GM13976 (cell line): ENCODE results near the gene USP22.

Experiments used
- DNase-seq: peaks from one replicate; pipeline ENCODE4 v3.0.0; 2012; ENCODE audit warnings: low spot score
- CTCF ChIP-seq: IDR thresholded peaks from 2 replicates; pipeline ENCODE4 v1.5.1; 2012; ENCODE audit warnings: borderline replicate concordance, mild to moderate bottlenecking; ENCODE audit not compliant: insufficient read depth; ENCODE audit errors: extremely low read depth, missing control alignments, control extremely low read depth
- in situ Hi-C: fragments of 300-500 bp; cut with MboI; formaldehyde crosslinking; loops from one replicate; pipeline ENCODE4 v1.12.0; 2022; ENCODE audit warnings: low sequenced_read_pairs, mixed read lengths, inconsistent platforms; ENCODE audit not compliant: unreplicated experiment

USP22 gene

GRCh38 chr17:21021208-21021803 is 21.5 kb downstream of the USP22 start:
- no peak for DNase-seq
- TF ChIP-seq CTCF: no peak
- in situ Hi-C loops: no loop called here

- in situ Hi-C loops: no loop called here
- TF ChIP-seq CTCF: no peak
- no peak for DNase-seq
These were observed 22.2 kb downstream of the USP22 start for GRCh38 chr17:21020622-21021021.

- no peak for DNase-seq
- TF ChIP-seq CTCF: peak; percentile 22
- in situ Hi-C loops: no loop called here
These were observed 22.7 kb downstream of the USP22 start for GRCh38 chr17:21019976-21020586.

GRCh38 chr17:21018894-21019293 is 23.9 kb downstream of the USP22 start:
- no peak for DNase-seq
- in situ Hi-C loops: no loop called here
- TF ChIP-seq CTCF: no peak

- TF ChIP-seq CTCF: no peak
- in situ Hi-C loops: no loop called here
- DNase-seq: no peak
These were observed 24.9 kb downstream of the USP22 start for GRCh38 chr17:21017861-21018260.

GRCh38 chr17:21017256-21017655 is 25.6 kb downstream of the USP22 start:
- no peak for TF ChIP-seq CTCF
- DNase-seq: no peak
- in situ Hi-C loops: no loop called here
